SK-N-MC (cell line): ENCODE data around the gene SIGLEC15.

Source experiments
- EZH2 ChIP-seq: fragments of 200-600 bp; sonication (generic); IDR thresholded peaks from one replicate; pipeline ENCODE4 v1.6.1; 2017; ENCODE audit warnings: antibody characterized with exemption
- FOXP2 ChIP-seq: optimal IDR thresholded peaks from 2 replicates; pipeline ENCODE3; 2011; ENCODE audit warnings: mild to moderate bottlenecking, moderate library complexity; ENCODE audit not compliant: insufficient read depth; ENCODE audit errors: extremely low read length, control extremely low read depth
- POLR2AphosphoS5 ChIP-seq: IDR thresholded peaks from 2 replicates; pipeline ENCODE4 v1.6.1; 2012; ENCODE audit warnings: mild to moderate bottlenecking, low read depth, low read length, borderline replicate concordance

DNA sequence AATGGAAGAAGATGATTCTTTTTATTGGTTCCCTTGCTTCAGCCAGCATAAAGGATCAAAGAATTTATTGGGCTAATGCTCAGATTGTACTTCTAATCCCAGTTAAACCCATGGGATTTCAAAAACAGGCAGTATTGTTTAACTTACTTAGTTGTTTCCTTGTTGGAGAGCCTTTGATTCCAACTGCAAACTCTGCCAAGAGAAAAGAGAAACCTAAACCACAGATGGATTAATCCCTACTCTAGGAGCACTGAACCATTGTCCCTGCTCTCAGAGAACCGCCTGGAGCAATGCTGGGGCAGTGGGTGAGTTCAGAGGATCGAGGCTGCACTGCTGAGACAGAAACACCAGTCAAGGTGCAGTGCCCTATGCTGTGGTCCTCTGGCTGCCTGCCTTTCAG, 44.9 kb upstream of the SIGLEC15 start:
- TF ChIP-seq EZH2 (no peak), POLR2AphosphoS5 (no peak), FOXP2 (no peak)
